IMR-90 (cell line): ENCODE data around the gene ADCY9. TPM values are rescaled to one million over a fixed set of nuclear protein-coding genes. Genes with fewer than 3 reads are reported as not detected.

Experiments
- ATAC-seq: fragments of 200-7000 bp; cut with Tn5 transposase; 2 replicates; pipeline ENCODE4 v1.9.1; 2020; ENCODE audit warnings: low read depth, mild to moderate bottlenecking, moderate library complexity
- BruUV-seq: library from RNA; stranded (reverse); fragments of 400-500 nt; replicated peaks from 2 replicates; lab custom pipeline; 2021; lab: Mats Ljungman, UMichigan
- CTCF ChIA-PET: fragments of 300-600 bp; formaldehyde crosslinking; extraction: SDS; loops from one replicate; lab custom pipeline; 2021; ENCODE audit warnings: antibody characterized with exemption; lab: Yijun Ruan, JAX
- POLR2A ChIA-PET: fragments of 300-600 bp; sonication (Branson Sonifier 250); formaldehyde crosslinking; loops from one replicate; lab custom pipeline; 2022; ENCODE audit warnings: antibody characterized with exemption; ENCODE audit not compliant: unreplicated experiment; lab: Charles Lee
- DNase-seq: peaks from one replicate; pipeline ENCODE4 v3.0.0; 2013
- H2AFZ ChIP-seq: replicated peaks from 2 replicates; pipeline ENCODE3; 2013; ENCODE audit warnings: low read length, mild to moderate bottlenecking; ENCODE audit not compliant: poor library complexity
- H2AK5ac ChIP-seq: 2 replicates; pipeline ENCODE4 v1.6.1; 2013; ENCODE audit warnings: low read depth, low read length, inconsistent platforms
- H2AK9ac ChIP-seq: replicated peaks from 2 replicates; pipeline ENCODE3; 2013; ENCODE audit warnings: mild to moderate bottlenecking, low read depth, low read length, moderate library complexity; ENCODE audit not compliant: poor library complexity
- H2BK120ac ChIP-seq: 2 replicates; pipeline ENCODE4 v1.6.1; 2013; ENCODE audit warnings: low read depth, low read length, inconsistent platforms
- H2BK15ac ChIP-seq: 3 replicates; pipeline ENCODE4 v1.6.1; 2013; ENCODE audit warnings: low read depth, low read length, inconsistent platforms
- H2BK20ac ChIP-seq: 2 replicates; pipeline ENCODE4 v1.6.1; 2013; ENCODE audit warnings: low read depth, mild to moderate bottlenecking, inconsistent platforms, low read length, moderate library complexity
- H2BK5ac ChIP-seq: 2 replicates; pipeline ENCODE4 v1.6.1; 2013; ENCODE audit warnings: mild to moderate bottlenecking, low read depth, low read length, inconsistent platforms; ENCODE audit not compliant: poor library complexity, severe bottlenecking
- H3K14ac ChIP-seq: replicated peaks from 2 replicates; pipeline ENCODE4 v1.6.1; 2013; ENCODE audit warnings: low read depth, low read length, inconsistent platforms
- H3K18ac ChIP-seq: 2 replicates; pipeline ENCODE4 v1.6.1; 2013; ENCODE audit warnings: low read depth, low read length, control low read depth
- H3K23ac ChIP-seq: 2 replicates; pipeline ENCODE4 v1.6.1; 2013; ENCODE audit warnings: low read depth, low read length, inconsistent platforms
- H3K27ac ChIP-seq: 2 replicates; pipeline ENCODE4 v1.5.1; 2013; ENCODE audit warnings: mild to moderate bottlenecking, control low read depth, low read length; ENCODE audit not compliant: insufficient read depth
- H3K27me3 ChIP-seq: 2 replicates; pipeline ENCODE4 v1.6.1; 2013; ENCODE audit warnings: low read length; ENCODE audit not compliant: control insufficient read depth, insufficient read depth
- H3K36me3 ChIP-seq: 2 replicates; pipeline ENCODE4 v1.6.1; 2013; ENCODE audit warnings: low read length, mixed read lengths; ENCODE audit not compliant: control insufficient read depth, insufficient read depth
- H3K4ac ChIP-seq: 2 replicates; pipeline ENCODE4 v1.6.1; 2013; ENCODE audit warnings: low read depth, low read length, inconsistent platforms
- H3K4me1 ChIP-seq: 2 replicates; pipeline ENCODE4 v1.6.1; 2013; ENCODE audit warnings: low read length, mixed read lengths; ENCODE audit not compliant: control insufficient read depth, insufficient read depth
- H3K4me2 ChIP-seq: 2 replicates; pipeline ENCODE4 v1.6.1; 2013; ENCODE audit warnings: low read depth, mild to moderate bottlenecking, control low read depth, low read length, moderate library complexity
- H3K4me3 ChIP-seq: 2 replicates; pipeline ENCODE4 v1.5.1; 2013; ENCODE audit warnings: low read depth, mild to moderate bottlenecking, control low read depth, low read length, moderate library complexity; ENCODE audit not compliant: insufficient read depth
- H3K56ac ChIP-seq: 2 replicates; pipeline ENCODE4 v1.6.1; 2013; ENCODE audit warnings: low read length, inconsistent platforms; ENCODE audit not compliant: insufficient read depth; ENCODE audit errors: extremely low read depth
- H3K79me1 ChIP-seq, 2 experiments: 2 replicates each; pipeline ENCODE4 v1.6.1; 2013; ENCODE audit warnings: low read length in 2 of 2, inconsistent platforms in 1 of 2, low read depth in 1 of 2
- H3K9ac ChIP-seq: 2 replicates; pipeline ENCODE4 v1.6.1; 2013; ENCODE audit warnings: low read depth, low read length, control low read depth
- H3K9me1 ChIP-seq: 2 replicates; pipeline ENCODE4 v1.6.1; 2013; ENCODE audit warnings: low read length, inconsistent platforms; ENCODE audit not compliant: insufficient read depth
- H3K9me3 ChIP-seq: 2 replicates; pipeline ENCODE4 v1.6.1; 2013; ENCODE audit warnings: low read length; ENCODE audit not compliant: control insufficient read depth, insufficient read depth
- H4K20me1 ChIP-seq: 2 replicates; pipeline ENCODE4 v1.6.1; 2013; ENCODE audit warnings: low read length, inconsistent platforms; ENCODE audit not compliant: insufficient read depth
- H4K5ac ChIP-seq: 2 replicates; pipeline ENCODE4 v1.6.1; 2013; ENCODE audit warnings: mild to moderate bottlenecking, low read depth, low read length, control low read depth
- H4K8ac ChIP-seq, 2 experiments: 2 replicates each; pipeline ENCODE4 v1.6.1; 2013; ENCODE audit warnings: low read depth in 2 of 2, low read length in 2 of 2, control low read depth in 1 of 2, inconsistent platforms in 1 of 2
- H4K91ac ChIP-seq: 2 replicates; pipeline ENCODE4 v1.6.1; 2013; ENCODE audit warnings: low read depth, low read length, inconsistent platforms; ENCODE audit not compliant: insufficient read depth
- BHLHE40 ChIP-seq: fragments of 150-350 bp; IDR thresholded peaks from 2 replicates; pipeline ENCODE4 v1.6.1; 2016; ENCODE audit warnings: mild to moderate bottlenecking, low read depth, low read length
- CEBPB ChIP-seq: IDR thresholded peaks from 2 replicates; pipeline ENCODE4 v1.6.1; 2012; ENCODE audit warnings: low read depth, low read length, improper control_type of control experiment
- CHD1 ChIP-seq: IDR thresholded peaks from 2 replicates; pipeline ENCODE4 v1.6.1; 2012; ENCODE audit warnings: low read depth, low read length, improper control_type of control experiment
- CTCF ChIP-seq: conservative IDR thresholded peaks from 2 replicates; pipeline ENCODE4 v1.5.1; 2012; ENCODE audit warnings: mild to moderate bottlenecking, low read depth, low read length, improper control_type of control experiment
- ELK1 ChIP-seq: fragments of 150-350 bp; IDR thresholded peaks from 2 replicates; pipeline ENCODE4 v1.6.1; 2016; ENCODE audit warnings: low read depth, mild to moderate bottlenecking, low read length, moderate library complexity, borderline replicate concordance
- MAZ ChIP-seq: IDR thresholded peaks from 2 replicates; pipeline ENCODE4 v1.6.1; 2012; ENCODE audit warnings: low read depth, mild to moderate bottlenecking, low read length, improper control_type of control experiment, moderate library complexity, borderline replicate concordance
- MXI1 ChIP-seq: IDR thresholded peaks from 2 replicates; pipeline ENCODE4 v1.6.1; 2012; ENCODE audit warnings: low read depth, mild to moderate bottlenecking, low read length, moderate library complexity, borderline replicate concordance
- NFE2L2 ChIP-seq: fragments of 150-350 bp; IDR thresholded peaks from 2 replicates; pipeline ENCODE4 v1.6.1; 2016; ENCODE audit warnings: low read depth, mild to moderate bottlenecking, low read length
- POLR2A ChIP-seq: IDR thresholded peaks from 2 replicates; pipeline ENCODE4 v1.6.1; 2012; ENCODE audit warnings: mild to moderate bottlenecking, low read depth, low read length
- RCOR1 ChIP-seq: IDR thresholded peaks from 2 replicates; pipeline ENCODE4 v1.6.1; 2012; ENCODE audit warnings: mild to moderate bottlenecking, low read length, improper control_type of control experiment; ENCODE audit not compliant: insufficient replicate concordance
- RFX5 ChIP-seq: IDR thresholded peaks from 2 replicates; pipeline ENCODE4 v1.8.0; 2012; ENCODE audit warnings: low read depth, mild to moderate bottlenecking, low read length, moderate library complexity
- SMC3 ChIP-seq: fragments of 150-350 bp; IDR thresholded peaks from 2 replicates; pipeline ENCODE4 v1.6.1; 2016; ENCODE audit warnings: low read depth, mild to moderate bottlenecking, antibody characterized with exemption, low read length, moderate library complexity
- WGBS, 2 experiments: methylation state at CpG; one replicate each; pipeline versions ENCODE4 v1.1.5 to v1.1.7; 2013; ENCODE audit warnings: missing lambda C conversion rate in 2 of 2; ENCODE audit not compliant: insufficient read length in 1 of 2; ENCODE audit errors: extremely low coverage in 2 of 2; 5-methylcytosine and 5-hydroxymethylcytosine counted together
- dilution Hi-C: fragments of 300-500 bp; cut with HindIII; formaldehyde crosslinking; loops from one replicate; pipeline ENCODE4 v1.14.3; 2018; ENCODE audit warnings: low sequenced_read_pairs; ENCODE audit not compliant: unreplicated experiment
- in situ Hi-C: fragments of 300-500 bp; cut with MboI; formaldehyde crosslinking; loops from 3 replicates; pipeline ENCODE4 v1.14.3; 2019; ENCODE audit warnings: low sequenced_read_pairs, inconsistent platforms, mixed read lengths
- intact Hi-C: fragments of 100-400 bp; cut with micrococcal nuclease; formaldehyde crosslinking; loops from 2 replicates; pipeline ENCODE4 v1.10.0; 2022
- polyA plus RNA-seq, 3 experiments: library from polyadenylated mRNA; depleted of rRNA; stranded (reverse); fragments of >200 nt; gene quantifications; 2 replicates each; pipeline ENCODE4 v1.2.3, GENCODE V29; 2012; ENCODE audit warnings: low replicate concordance in 1 of 3
- total RNA-seq: library from RNA; depleted of rRNA; stranded (reverse); fragments of >200 nt; gene quantifications from 2 replicates; pipeline ENCODE4 v1.2.3, GENCODE V29; 2012

The ADCY9 gene
- total and polyA plus RNA-seq, 2 of the 4 experiments (the other 2 are of a cell fraction) = 5.4 to 12.5 TPM

- Histone ChIP-seq H2BK5ac (no peak overlapping the region), H3K18ac (no peak overlapping the region), H3K36me3 (no peaks in the 10 kb centered on the region), H2AK5ac (no peak overlapping the region), H3K79me1 (no peaks in the 10 kb centered on the region), H3K4ac (no peak overlapping the region), H4K91ac (no peak overlapping the region), H2AFZ (no peak overlapping the region), H3K14ac (no peak overlapping the region), H2BK15ac (no peak overlapping the region), H3K4me1 (no peaks in the 10 kb centered on the region), H3K56ac (no peak overlapping the region), H2BK120ac (no peak overlapping the region), H3K9me1 (no peaks in the 10 kb centered on the region), H3K27me3 (no peaks in the 10 kb centered on the region; the same call in 1 of the 2 replicates), H4K20me1 (no peaks in the 10 kb centered on the region), H3K4me2 (no peak overlapping the region), H2AK9ac (no peak overlapping the region), H3K27ac (no peak overlapping the region), H2BK20ac (no peak overlapping the region), H4K5ac (no peak overlapping the region), H4K8ac (no peak overlapping the region), H3K9me3 (peaks cover 12% of the 10 kb centered on the region), H3K9ac (no peak overlapping the region), H3K4me3 (no peak overlapping the region), H3K23ac (no peak overlapping the region)
- POLR2A ChIA-PET = no interaction called here
- WGBS, 2 experiments = 83% methylated on average over 1 of the region's 6 CpGs; no CpG with 5 or more reads in 1 of the 2 experiments
- BruUV-seq = no TSS peak
- DNase-seq (no peak), ATAC-seq (no peak)
- CTCF ChIA-PET = interaction anchor here (0.8 kb wide), 1 partner anchor 20 kb away, joined by 4 read pairs; no protein-coding TSS in a partner anchor
- in situ Hi-C loops (no loop called here), intact Hi-C loops (no loop called here), dilution Hi-C loops (no loop called here)
- no peak for TF ChIP-seq CEBPB
- no peak for TF ChIP-seq MXI1
- no peak for TF ChIP-seq NFE2L2
- TF ChIP-seq POLR2A = no peak
- no peak for TF ChIP-seq ELK1
- TF ChIP-seq BHLHE40 = no peak
- no peak for TF ChIP-seq RFX5
- TF ChIP-seq CHD1 = no peak
- TF ChIP-seq MAZ = no peak
- no peak for TF ChIP-seq SMC3
- no peak for TF ChIP-seq CTCF
- TF ChIP-seq RCOR1 = no peak
Observed at GRCh38 chr16:3919413-3919812, 196.8 kb downstream of the ADCY9 start.
